Measurements from ENCODE around the gene ITPR2.

ITPR2 gene

GRCh38 chr12:26612203-26612602, 220.8 kb downstream of the ITPR2 start:
- Histone ChIP-seq H3K36me3 (no peaks in the 10 kb centered on the region), H3K9me3 (no peaks in the 10 kb centered on the region), H3K27me3 (no peaks in the 10 kb centered on the region), H3K4me3 (no peak overlapping the region), H3K4me1 (no peaks in the 10 kb centered on the region), H3K27ac (no peak overlapping the region)
- no peak for TF ChIP-seq CTCF (IDR thresholded peaks at IDR 0.05)
- no peak for DNase-seq
- intact Hi-C loops (cut with DNase I; ENCODE audit: low total_unique reads) = loop anchor here (10.0 kb wide), 1 partner anchor 517 kb away; no protein-coding TSS in a partner anchor

- intact Hi-C loops (cut with DNase I; ENCODE audit: low total_unique reads) = loop anchor here (10.0 kb wide), 1 partner anchor 517 kb away; no protein-coding TSS in a partner anchor
- no peak for DNase-seq
- no peaks in the 10 kb centered on the region for H3K9me3 ChIP-seq
These were observed 221.4 kb downstream of the ITPR2 start for GRCh38 chr12:26611598-26611997.

GRCh38 chr12:26610774-26611173, 222.2 kb downstream of the ITPR2 start:
- no peak overlapping the region for H3K27ac ChIP-seq
- TF ChIP-seq CTCF (IDR thresholded peaks at IDR 0.05) = no peak
- no peaks in the 10 kb centered on the region for H3K9me3 ChIP-seq
- no peak overlapping the region for H3K4me3 ChIP-seq
- no peaks in the 10 kb centered on the region for H3K4me1 ChIP-seq
- no peaks in the 10 kb centered on the region for H3K36me3 ChIP-seq
- no peaks in the 10 kb centered on the region for H3K27me3 ChIP-seq
- intact Hi-C loops (cut with DNase I; ENCODE audit: low total_unique reads) = loop anchor here (10.0 kb wide), 1 partner anchor 516 kb away; no protein-coding TSS in a partner anchor
- no peak for DNase-seq

More at GRCh38 chr12:26611598-26611997, 221.4 kb downstream of the ITPR2 start:
- H3K4me3 ChIP-seq = no peak overlapping the region
- H3K4me1 ChIP-seq = no peaks in the 10 kb centered on the region
- TF ChIP-seq CTCF (IDR thresholded peaks at IDR 0.05) = no peak
- no peaks in the 10 kb centered on the region for H3K36me3 ChIP-seq
- no peaks in the 10 kb centered on the region for H3K27me3 ChIP-seq
- H3K27ac ChIP-seq = no peak overlapping the region

GRCh38 chr12:26609986-26610385, 223.0 kb downstream of the ITPR2 start:
- no peak for DNase-seq
- Histone ChIP-seq H3K36me3 (no peaks in the 10 kb centered on the region), H3K4me1 (no peaks in the 10 kb centered on the region), H3K27ac (no peak overlapping the region), H3K27me3 (no peaks in the 10 kb centered on the region), H3K9me3 (no peaks in the 10 kb centered on the region), H3K4me3 (no peak overlapping the region)
- intact Hi-C loops (cut with DNase I; ENCODE audit: low total_unique reads) = loop anchor here (10.0 kb wide), 1 partner anchor 515 kb away; no protein-coding TSS in a partner anchor
- no peak for TF ChIP-seq CTCF (IDR thresholded peaks at IDR 0.05)

GRCh38 chr12:26608706-26609105, 224.3 kb downstream of the ITPR2 start:
- Histone ChIP-seq H3K9me3 (no peaks in the 10 kb centered on the region), H3K27me3 (no peaks in the 10 kb centered on the region), H3K36me3 (no peaks in the 10 kb centered on the region), H3K4me3 (no peak overlapping the region), H3K4me1 (no peaks in the 10 kb centered on the region), H3K27ac (no peak overlapping the region)
- intact Hi-C loops (cut with DNase I; ENCODE audit: low total_unique reads) = no loop called here
- DNase-seq = no peak
- TF ChIP-seq CTCF (IDR thresholded peaks at IDR 0.05) = no peak

GRCh38 chr12:26608273-26608672, 224.7 kb downstream of the ITPR2 start:
- Histone ChIP-seq H3K27me3 (no peaks in the 10 kb centered on the region), H3K9me3 (no peaks in the 10 kb centered on the region), H3K27ac (no peak overlapping the region), H3K36me3 (no peaks in the 10 kb centered on the region), H3K4me1 (no peaks in the 10 kb centered on the region), H3K4me3 (no peak overlapping the region)
- no peak for TF ChIP-seq CTCF (IDR thresholded peaks at IDR 0.05)
- intact Hi-C loops (cut with DNase I; ENCODE audit: low total_unique reads) = no loop called here
- no peak for DNase-seq

Measured in tibial artery (tissue), 4 donors.